ENCODE results near the gene PTMS.
A peak's percentile ranks its signal among the peaks of the same experiment; 100 is the strongest.

Gene PTMS

GRCh38 chr12:6771509-6772330 is 5.6 kb downstream of the PTMS start:
- DNase-seq (ENCODE audit: low read depth in 2 of 2) = no peak

DNA sequence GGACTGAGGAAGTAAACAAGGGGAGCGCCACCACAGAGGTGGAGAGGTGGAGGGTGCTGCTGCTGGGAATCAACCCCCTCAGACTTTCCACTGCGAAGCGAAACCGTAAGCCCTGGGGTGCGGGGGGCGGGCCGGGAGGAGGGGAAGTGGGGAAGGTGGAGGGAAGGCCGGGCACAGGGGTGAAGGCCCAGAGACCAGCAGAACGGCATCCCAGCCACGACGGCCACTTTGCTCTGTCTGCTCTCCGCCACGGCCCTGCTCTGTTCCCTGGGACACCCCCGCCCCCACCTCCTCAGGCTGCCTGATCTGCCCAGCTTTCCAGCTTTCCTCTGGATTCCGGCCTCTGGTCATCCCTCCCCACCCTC is 6.2 kb downstream of the PTMS start, which contains the start of gene LAG3:
LAG3 (plus strand) TSS at position 190 of the 365 bp plus-strand sequence. CDS start 333 bp downstream, outside the sequence.
- peak in 1 of 2 experiments; percentile 76 for DNase-seq (ENCODE audit: low read depth in 2 of 2)

- no peak for DNase-seq (ENCODE audit: low read depth in 2 of 2)
Measured at GRCh38 chr12:6772726-6773589, 6.8 kb downstream of the PTMS start.

DNA sequence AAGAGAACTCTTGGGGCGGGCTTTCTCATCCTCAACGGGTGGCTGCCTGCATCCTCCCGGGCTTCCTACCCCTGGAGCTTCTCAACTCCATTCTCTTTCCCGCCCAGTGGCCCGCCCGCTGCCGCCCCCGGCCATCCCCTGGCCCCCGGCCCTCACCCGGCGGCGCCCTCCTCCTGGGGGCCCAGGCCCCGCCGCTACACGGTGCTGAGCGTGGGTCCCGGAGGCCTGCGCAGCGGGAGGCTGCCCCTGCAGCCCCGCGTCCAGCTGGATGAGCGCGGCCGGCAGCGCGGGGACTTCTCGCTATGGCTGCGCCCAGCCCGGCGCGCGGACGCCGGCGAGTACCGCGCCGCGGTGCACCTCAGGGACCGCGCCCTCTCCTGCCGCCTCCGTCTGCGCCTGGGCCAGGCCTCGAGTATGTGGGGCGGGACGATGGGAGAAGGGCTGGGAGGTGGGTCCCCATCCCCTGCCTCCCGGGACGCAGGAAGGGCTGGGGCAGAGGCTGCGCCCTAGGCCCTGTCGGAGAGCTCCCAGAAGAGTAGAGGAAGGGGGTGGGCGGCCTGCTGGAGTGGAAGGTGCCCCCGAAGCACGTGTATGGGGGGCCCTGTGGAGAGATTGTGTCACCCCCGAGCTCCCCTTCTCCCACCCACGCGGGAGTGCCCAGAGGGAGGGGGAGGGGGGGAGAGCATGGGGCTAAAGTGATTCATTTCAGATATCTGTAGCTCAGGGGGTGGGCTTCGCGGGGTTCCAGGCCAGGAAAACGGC is 7.6 kb downstream of the PTMS start:
- no peak for DNase-seq (ENCODE audit: low read depth in 2 of 2)

DNA sequence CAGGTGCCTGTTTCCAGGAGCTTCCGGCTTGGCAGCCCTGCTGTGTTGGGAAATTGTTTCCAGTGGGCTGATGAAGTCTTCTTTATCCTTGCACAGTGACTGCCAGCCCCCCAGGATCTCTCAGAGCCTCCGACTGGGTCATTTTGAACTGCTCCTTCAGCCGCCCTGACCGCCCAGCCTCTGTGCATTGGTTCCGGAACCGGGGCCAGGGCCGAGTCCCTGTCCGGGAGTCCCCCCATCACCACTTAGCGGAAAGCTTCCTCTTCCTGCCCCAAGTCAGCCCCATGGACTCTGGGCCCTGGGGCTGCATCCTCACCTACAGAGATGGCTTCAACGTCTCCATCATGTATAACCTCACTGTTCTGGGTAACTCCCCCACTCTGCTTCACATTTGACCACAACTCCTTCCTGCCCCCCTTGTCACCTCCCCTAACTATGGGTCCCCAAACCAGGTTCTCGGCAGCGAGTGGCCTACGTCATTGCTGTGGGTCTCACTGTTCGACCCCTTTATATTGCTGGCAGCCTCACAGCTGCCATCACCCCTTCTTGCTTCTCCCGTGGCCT is 8.4 kb downstream of the PTMS start:
- DNase-seq (ENCODE audit: low read depth in 2 of 2) = no peak

GRCh38 chr12:6775185-6776174 is 9.3 kb downstream of the PTMS start:
- no peak for DNase-seq (ENCODE audit: low read depth in 2 of 2)

DNA sequence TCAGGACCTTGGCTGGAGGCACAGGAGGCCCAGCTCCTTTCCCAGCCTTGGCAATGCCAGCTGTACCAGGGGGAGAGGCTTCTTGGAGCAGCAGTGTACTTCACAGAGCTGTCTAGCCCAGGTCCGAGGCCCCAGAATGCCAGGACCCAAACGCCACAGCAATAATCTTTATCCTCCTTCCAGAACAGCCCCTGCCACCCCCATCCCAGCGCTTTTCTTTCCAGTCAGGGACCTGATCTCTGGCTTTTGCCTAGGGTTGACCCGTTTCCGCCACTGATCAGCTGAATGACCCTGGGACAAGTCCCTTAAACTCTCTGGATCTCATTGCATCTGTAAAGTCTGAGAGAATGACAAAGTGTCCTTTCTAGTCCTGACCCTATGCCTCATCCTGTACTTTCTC is 11.2 kb downstream of the PTMS start:
- DNase-seq (ENCODE audit: low read depth in 2 of 2) = no peak

DNA sequence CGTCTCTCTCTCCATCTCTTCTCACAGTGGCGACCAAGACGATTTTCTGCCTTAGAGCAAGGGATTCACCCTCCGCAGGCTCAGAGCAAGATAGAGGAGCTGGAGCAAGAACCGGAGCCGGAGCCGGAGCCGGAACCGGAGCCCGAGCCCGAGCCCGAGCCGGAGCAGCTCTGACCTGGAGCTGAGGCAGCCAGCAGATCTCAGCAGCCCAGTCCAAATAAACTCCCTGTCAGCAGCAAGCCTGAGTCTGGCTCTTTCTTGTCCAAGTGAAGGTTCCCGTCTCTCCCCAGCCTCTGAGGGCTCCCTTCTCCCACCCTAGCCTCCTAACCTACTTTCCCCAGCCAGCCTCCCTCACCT is 12.0 kb downstream of the PTMS start:
- DNase-seq (ENCODE audit: low read depth in 2 of 2) = no peak

DNA sequence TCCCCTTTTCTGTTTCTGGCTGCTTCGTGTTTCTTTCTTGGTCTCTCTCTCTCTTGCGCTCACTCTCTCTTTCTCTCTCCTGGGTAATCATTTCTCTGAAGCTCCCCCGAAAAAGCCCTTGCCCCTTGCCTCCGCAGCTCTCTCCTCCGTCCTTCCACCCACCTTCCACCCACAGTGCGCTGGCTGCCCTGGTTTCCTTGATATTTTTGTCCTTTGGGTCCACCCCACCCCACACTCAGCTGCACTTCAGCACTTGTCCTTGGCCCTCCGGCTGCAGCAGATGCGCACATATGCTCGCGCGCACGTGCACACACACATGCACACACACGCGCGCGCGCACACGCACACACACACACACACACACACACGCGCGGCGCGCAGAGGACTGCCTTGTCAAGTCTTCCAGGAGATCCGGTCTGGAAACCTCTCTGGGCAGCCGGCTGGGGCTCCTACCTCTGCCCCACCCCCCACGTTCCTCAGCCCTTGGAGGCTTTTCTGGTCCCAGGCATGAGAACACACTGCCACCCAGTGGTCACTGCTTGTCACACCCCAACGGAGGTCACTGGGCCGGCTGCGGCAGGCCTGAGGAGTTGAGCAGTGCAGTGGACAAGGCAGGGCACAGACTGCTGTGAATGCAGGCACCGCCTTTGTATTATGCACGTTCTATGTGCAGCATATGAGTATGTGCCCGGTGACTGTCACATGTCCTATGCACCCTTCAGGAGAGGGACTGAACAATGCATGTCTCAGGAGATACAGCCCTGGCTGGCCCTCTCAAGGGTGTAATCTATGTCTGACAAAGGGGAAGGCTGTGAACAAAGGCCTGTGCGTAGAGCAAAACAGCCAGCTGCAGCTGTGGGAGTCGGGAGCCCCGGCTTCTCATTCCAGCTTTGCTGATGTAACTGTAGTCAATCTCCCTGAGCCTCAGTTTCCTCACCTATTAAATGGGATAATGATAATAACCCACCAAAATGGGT is 12.7 kb downstream of the PTMS start:
- peak; percentile 78 to 93 for DNase-seq (ENCODE audit: low read depth in 2 of 2)

GRCh38 chr12:6779708-6780432 is 13.7 kb downstream of the PTMS start:
- no peak for DNase-seq (ENCODE audit: low read depth in 2 of 2)

DNA sequence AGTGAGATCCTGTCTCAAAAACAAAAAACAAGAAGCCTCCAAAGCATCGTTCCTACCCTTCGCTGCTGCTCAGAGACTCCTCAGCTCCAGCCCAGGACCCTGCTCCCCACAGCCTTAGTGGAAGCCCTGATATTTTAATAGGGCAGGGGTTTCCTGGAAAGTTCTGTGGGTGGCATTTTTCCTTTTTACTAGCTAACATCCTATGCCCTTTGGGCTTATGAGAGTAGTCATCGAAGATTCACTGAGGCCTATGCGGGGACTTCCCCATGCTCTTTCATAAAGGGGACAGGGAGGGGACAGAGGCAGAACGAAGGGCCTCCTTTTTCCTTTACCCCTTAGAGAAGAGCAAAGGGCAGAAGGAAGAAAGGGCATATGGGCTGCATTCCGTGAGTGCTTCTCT is 14.4 kb downstream of the PTMS start:
- DNase-seq (ENCODE audit: low read depth in 2 of 2) = no peak

- DNase-seq (ENCODE audit: low read depth in 2 of 2) = no peak
Measured at GRCh38 chr12:6782119-6782518, 16.0 kb downstream of the PTMS start.

GRCh38 chr12:6782850-6783566 is 16.8 kb downstream of the PTMS start:
- no peak for DNase-seq (ENCODE audit: low read depth in 2 of 2)

GRCh38 chr12:6783828-6784227 is 17.7 kb downstream of the PTMS start:
- no peak for DNase-seq (ENCODE audit: low read depth in 2 of 2)

GRCh38 chr12:6784296-6784695 is 18.1 kb downstream of the PTMS start:
- DNase-seq (ENCODE audit: low read depth in 2 of 2) = no peak

DNA sequence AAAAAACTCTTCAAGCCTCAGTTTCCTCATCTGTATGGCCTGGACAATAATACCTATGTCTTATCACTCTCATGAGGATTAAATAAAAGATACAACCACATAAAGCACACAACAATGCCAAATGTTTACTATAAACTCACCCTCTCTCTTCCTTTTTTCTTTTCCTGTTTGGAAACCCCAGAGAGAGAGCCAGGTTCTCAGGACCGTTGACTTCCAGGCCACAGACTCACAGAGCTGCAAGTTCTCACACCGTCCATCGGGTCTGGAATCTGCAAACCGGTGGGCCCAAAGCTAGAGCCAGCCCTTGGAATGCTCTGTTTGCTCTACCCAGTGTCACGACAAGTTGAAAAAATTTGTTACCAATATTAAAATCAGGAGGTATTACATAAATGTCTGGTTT is 18.6 kb downstream of the PTMS start:
- no peak for DNase-seq (ENCODE audit: low read depth in 2 of 2)

DNA sequence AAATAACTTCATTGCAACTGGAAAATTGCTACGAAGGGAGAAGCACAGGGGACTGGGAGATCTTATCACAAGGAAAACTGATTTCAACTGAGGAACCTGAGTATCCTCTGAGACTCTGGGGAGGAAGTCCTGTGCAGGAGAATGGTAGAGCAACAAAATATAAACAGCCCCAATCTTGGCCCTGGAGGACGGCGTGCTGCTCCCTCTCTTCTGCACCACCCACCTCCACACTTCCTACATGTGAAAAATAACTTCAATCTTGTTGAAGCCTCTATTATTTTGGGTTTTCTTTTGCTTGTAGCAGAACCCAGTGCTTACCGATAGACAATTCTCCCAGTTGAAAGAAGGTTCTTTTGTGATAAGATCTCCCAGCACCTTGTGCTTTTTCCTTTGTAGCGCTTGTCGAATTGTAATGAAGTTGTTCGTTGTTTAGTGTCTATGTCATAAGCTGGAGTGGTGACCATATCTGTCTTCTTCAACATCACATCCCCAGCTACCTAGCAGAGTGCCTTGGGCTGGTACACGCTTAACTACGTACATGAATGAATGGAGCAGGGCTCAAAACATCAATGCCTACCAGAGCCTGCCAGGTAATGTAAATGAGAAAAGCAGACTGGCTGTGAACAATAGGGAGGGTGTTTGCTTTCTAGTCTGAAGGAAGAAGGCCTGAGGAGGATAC is 20.4 kb downstream of the PTMS start:
- DNase-seq (ENCODE audit: low read depth in 2 of 2) = no peak

GRCh38 chr12:6787309-6787708 is 21.1 kb downstream of the PTMS start:
- no peak for DNase-seq (ENCODE audit: low read depth in 2 of 2)
